Upper lobe of left lung (tissue), 6 donors: Measurements from ENCODE around the gene SARS2. TPM values are rescaled to one million over a fixed set of nuclear protein-coding genes. Genes with fewer than 3 reads are reported as not detected.
A peak's percentile ranks its signal among the peaks of the same experiment; 100 is the strongest.

Source experiments
- ATAC-seq, 2 donors: fragments of 200-7000 bp; cut with Tn5 transposase; one replicate each; pipeline ENCODE4 v1.9.1; 2022; ENCODE audit warnings: mild to moderate bottlenecking in 2 of 2, moderate library complexity in 2 of 2; ENCODE audit not compliant: low FRiP score in 2 of 2
- DNase-seq, 2 donors: peaks; one replicate each; pipeline ENCODE4 v3.0.0-alpha.2; 2019 to 2020
- H3K27ac ChIP-seq, 4 donors: fragments of 200-600 bp; sonication (generic); one replicate each; pipeline ENCODE4 v1.5.1; 2016 to 2019
- H3K27me3 ChIP-seq, 4 donors: fragments of 200-600 bp; sonication (generic); one replicate each; pipeline ENCODE4 v1.5.1; 2017 to 2019
- H3K36me3 ChIP-seq, 4 donors: fragments of 200-600 bp; sonication (generic); one replicate each; pipeline ENCODE4 v1.5.1; 2016 to 2019
- H3K4me1 ChIP-seq, 4 donors: fragments of 200-600 bp; sonication (generic); one replicate each; pipeline ENCODE4 v1.5.1; 2018 to 2019
- H3K4me3 ChIP-seq, 4 donors: fragments of 200-600 bp; sonication (generic); one replicate each; pipeline ENCODE4 v1.5.1; 2017 to 2019; ENCODE audit warnings: mild to moderate bottlenecking in 2 of 4, moderate library complexity in 1 of 4
- H3K9me3 ChIP-seq, 4 donors: fragments of 200-600 bp; sonication (generic); one replicate each; pipeline ENCODE4 v1.5.1; 2018 to 2019
- EP300 ChIP-seq, 4 donors: sonication (generic); formaldehyde crosslinking; IDR thresholded peaks; one replicate each; pipeline ENCODE4 v1.5.1; 2017; ENCODE audit warnings: antibody characterized with exemption in 4 of 4, control low read depth in 2 of 4
- POLR2A ChIP-seq, 4 donors: fragments of 450-650 bp; IDR thresholded peaks; one replicate each; pipeline ENCODE4 v1.5.1; 2016 to 2017; ENCODE audit warnings: antibody characterized with exemption in 4 of 4, mild to moderate bottlenecking in 2 of 4
- POLR2AphosphoS5 ChIP-seq, 2 donors: sonication (generic); formaldehyde crosslinking; IDR thresholded peaks; one replicate each; pipeline ENCODE4 v1.5.1; 2017; ENCODE audit warnings: antibody characterized with exemption in 2 of 2
- WGBS, 2 donors: methylation state at CpG; one replicate each; pipeline ENCODE4 v1.1.5; 2017 to 2018; 5-methylcytosine and 5-hydroxymethylcytosine counted together
- total RNA-seq, 6 donors: library from RNA; depleted of rRNA in 4 of 6; stranded (reverse); fragments of >200 nt in 4 of 6; gene quantifications; one replicate each; pipeline versions ENCODE4 v1.1.0 to v1.2.1, GENCODE V29; 2016 to 2021
- TF ChIP-seq, protein P1 (sequence below), 6 experiments: fragments of 450-650 bp in 4 of 6; fragments of 200-600 bp in 2 of 6; sonication (generic) in 2 of 6; IDR thresholded peaks; one replicate each; pipeline ENCODE4 v1.5.1; 2016 to 2019; ENCODE audit warnings: antibody characterized with exemption in 6 of 6
- donor health status: DM: no; HTN: no; CAD: no; lungs with moderate emphysema.
- donor health status: DM: no; HTN: yes; CAD: no; lungs with severe emphysema.

The SARS2 gene
- total RNA-seq, 6 donors from 2014 or later, result 14.3 to 54.5 (median 23.0) TPM

DNA sequence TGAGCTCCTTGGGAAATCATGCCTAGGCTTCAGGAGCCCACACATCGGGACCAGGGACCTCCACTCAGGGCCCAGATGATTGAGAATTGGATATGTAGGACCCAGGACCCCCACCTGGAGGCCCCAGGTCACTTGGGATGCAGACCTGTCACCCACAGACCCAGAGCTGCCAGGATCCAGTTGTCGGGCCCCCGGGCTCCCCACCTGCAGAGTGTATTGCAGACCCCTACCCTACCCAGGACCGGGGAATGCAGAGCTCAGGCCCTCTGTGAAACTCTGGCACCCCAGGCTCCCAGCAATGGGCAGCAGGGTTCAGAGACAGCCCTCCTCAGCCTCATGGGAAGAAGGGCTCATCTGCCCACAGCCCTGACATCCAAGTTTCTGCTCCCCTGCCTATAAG is 24.9 kb downstream of the SARS2 start:
- no peaks in the 10 kb centered on the region for H3K27me3 ChIP-seq
- 95% methylated on average over 4 of the region's 4 CpGs; no CpG with 5 or more reads in 1 of the 2 donors for WGBS, 2 donors
- peak in 1 of 2 donors; percentile 20 for ATAC-seq
- H3K36me3 ChIP-seq, result peaks cover 9 to 44% (median 32%) of the 10 kb centered on the region in 4 donors
- H3K4me3 ChIP-seq, result no peak overlapping the region
- H3K4me1 ChIP-seq, result peaks cover 7 to 10% (median 10%) of the 10 kb centered on the region in 4 donors
- no peak for TF ChIP-seq EP300 (IDR thresholded peaks at IDR 0.05)
- no peak for TF ChIP-seq POLR2AphosphoS5 (IDR thresholded peaks at IDR 0.05)
- no peak for TF ChIP-seq POLR2A (IDR thresholded peaks at IDR 0.05)
- TF ChIP-seq, protein P1, sequence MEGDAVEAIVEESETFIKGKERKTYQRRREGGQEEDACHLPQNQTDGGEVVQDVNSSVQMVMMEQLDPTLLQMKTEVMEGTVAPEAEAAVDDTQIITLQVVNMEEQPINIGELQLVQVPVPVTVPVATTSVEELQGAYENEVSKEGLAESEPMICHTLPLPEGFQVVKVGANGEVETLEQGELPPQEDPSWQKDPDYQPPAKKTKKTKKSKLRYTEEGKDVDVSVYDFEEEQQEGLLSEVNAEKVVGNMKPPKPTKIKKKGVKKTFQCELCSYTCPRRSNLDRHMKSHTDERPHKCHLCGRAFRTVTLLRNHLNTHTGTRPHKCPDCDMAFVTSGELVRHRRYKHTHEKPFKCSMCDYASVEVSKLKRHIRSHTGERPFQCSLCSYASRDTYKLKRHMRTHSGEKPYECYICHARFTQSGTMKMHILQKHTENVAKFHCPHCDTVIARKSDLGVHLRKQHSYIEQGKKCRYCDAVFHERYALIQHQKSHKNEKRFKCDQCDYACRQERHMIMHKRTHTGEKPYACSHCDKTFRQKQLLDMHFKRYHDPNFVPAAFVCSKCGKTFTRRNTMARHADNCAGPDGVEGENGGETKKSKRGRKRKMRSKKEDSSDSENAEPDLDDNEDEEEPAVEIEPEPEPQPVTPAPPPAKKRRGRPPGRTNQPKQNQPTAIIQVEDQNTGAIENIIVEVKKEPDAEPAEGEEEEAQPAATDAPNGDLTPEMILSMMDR (IDR thresholded peaks at IDR 0.05), result no peak
- no peak overlapping the region for H3K27ac ChIP-seq
- H3K9me3 ChIP-seq, result no peaks in the 10 kb centered on the region
- no peak for DNase-seq

DNA sequence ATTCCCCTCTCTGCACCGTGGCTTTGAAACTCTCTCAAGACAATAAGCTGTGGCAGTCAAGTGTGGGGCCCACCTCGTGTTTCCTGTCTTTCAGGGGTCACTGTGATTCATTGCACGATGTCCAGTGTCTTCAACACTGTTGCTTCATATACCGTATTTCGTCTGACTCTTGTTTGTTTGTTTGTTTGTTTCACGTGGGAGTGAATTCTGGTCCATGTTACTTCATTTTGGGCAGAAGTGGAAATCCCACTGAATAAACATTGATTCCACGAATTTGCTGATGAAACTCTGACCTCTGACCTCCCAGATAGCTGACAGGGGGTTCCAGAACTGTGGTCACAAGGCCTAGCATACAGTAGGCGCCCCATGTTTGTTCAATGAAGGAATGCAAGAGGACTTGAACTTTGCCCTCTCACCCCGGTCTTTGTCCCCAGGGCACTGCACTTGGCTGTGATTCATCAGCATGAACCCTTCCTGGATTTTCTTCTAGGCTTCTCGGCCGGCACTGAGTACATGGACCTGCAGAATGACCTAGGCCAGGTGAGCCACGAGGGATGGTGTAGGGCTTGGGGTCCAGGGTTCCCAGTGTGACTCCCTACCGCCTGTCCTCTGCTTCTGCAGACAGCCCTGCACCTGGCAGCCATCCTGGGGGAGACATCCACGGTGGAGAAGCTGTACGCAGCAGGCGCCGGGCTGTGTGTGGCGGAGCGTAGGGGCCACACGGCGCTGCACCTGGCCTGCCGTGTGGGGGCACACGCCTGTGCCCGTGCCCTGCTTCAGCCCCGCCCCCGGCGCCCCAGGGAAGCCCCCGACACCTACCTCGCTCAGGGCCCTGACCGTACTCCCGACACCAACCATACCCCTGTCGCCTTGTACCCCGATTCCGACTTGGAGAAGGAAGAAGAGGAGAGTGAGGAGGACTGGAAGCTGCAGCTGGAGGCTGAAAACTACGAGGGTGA is 25.7 kb downstream of the SARS2 start:
- Histone ChIP-seq H3K27ac (no peak overlapping the region), H3K36me3 (peaks cover 9 to 44% (median 32%) of the 10 kb centered on the region in 4 donors), H3K4me3 (no peak overlapping the region), H3K27me3 (no peaks in the 10 kb centered on the region), H3K9me3 (no peaks in the 10 kb centered on the region), H3K4me1 (peaks cover 11 to 14% (median 12%) of the 10 kb centered on the region in 4 donors)
- no peak for DNase-seq
- WGBS, 2 donors, result 83 to 88% methylated on average over 18 to 32 of the region's 35 CpGs
- ATAC-seq, result peak in 1 of 2 donors; percentile 30
- TF ChIP-seq POLR2AphosphoS5 (IDR thresholded peaks at IDR 0.05), result no peak
- TF ChIP-seq EP300 (IDR thresholded peaks at IDR 0.05), result no peak
- TF ChIP-seq POLR2A (IDR thresholded peaks at IDR 0.05), result no peak
- TF ChIP-seq, protein P1 (IDR thresholded peaks at IDR 0.05), result no peak

DNA sequence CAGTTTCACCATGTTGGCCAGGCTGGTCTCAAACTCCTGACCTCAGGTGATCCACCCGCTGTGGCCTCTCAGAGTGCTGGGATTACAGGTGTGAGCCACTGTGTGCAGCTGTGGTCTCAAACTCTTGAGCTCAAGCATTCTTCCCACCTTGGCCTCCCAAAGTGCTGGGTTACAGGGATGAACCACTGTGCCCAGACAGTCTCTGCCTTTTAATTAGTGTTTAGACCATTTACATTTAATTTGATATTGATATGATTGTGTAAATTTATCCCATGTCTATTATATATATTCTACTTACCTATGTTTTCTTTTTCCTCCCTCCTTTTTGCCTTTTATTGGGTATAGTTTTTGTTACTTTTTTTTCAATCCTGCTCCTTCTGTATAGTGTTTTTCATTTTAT is 28.9 kb downstream of the SARS2 start:
- no peak overlapping the region for H3K4me3 ChIP-seq
- 100% methylated on average over 1 of the region's 1 CpG for WGBS, 2 donors
- DNase-seq, result no peak
- TF ChIP-seq POLR2AphosphoS5 (IDR thresholded peaks at IDR 0.05) (no peak), EP300 (IDR thresholded peaks at IDR 0.05) (no peak), POLR2A (IDR thresholded peaks at IDR 0.05) (no peak)
- TF ChIP-seq, protein P1 (IDR thresholded peaks at IDR 0.05), result no peak
- H3K27ac ChIP-seq, result no peak overlapping the region
- peaks cover 25 to 38% (median 27%) of the 10 kb centered on the region in 4 donors for H3K4me1 ChIP-seq
- H3K27me3 ChIP-seq, result no peaks in the 10 kb centered on the region
- no peaks in the 10 kb centered on the region for H3K9me3 ChIP-seq
- peaks cover 5 to 20% (median 13%) of the 10 kb centered on the region in 4 donors for H3K36me3 ChIP-seq
- ATAC-seq, result no peak

DNA sequence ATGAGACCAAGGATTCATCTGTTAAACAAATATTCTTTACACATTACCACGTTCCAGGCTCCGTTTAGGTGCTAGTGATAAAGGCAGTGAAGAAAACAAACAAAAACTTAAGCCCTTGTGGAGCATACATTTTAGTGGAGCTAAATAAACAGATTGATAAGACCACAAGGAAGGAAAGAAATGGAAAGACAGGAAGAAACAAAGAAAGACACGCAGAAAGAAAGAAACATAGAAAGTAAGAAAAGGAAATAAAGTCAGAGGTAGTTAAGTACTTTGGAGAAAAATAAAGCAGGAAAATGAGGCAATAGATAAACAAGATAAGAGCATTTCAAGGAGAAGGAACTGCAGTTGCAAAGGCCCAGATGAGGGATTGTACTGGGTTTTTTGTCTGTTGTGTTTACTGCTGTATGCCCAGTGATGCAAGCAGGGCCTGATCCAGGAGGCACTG is 29.8 kb downstream of the SARS2 start:
- DNase-seq, result no peak
- no peaks in the 10 kb centered on the region for H3K27me3 ChIP-seq
- peaks cover 4 to 14% (median 10%) of the 10 kb centered on the region in 4 donors for H3K36me3 ChIP-seq
- no peak for TF ChIP-seq EP300 (IDR thresholded peaks at IDR 0.05)
- no peak for TF ChIP-seq POLR2A (IDR thresholded peaks at IDR 0.05)
- TF ChIP-seq, protein P1 (IDR thresholded peaks at IDR 0.05), result no peak
- TF ChIP-seq POLR2AphosphoS5 (IDR thresholded peaks at IDR 0.05), result no peak
- peak overlapping the region in 3 of 4 donors; percentile 72 to 94 (median 84) for H3K4me3 ChIP-seq
- H3K4me1 ChIP-seq, result peaks cover 25 to 44% (median 27%) of the 10 kb centered on the region in 4 donors
- no peaks in the 10 kb centered on the region for H3K9me3 ChIP-seq
- ATAC-seq, result no peak
- peak overlapping the region; percentile 79 to 97 (median 90) for H3K27ac ChIP-seq
- 12 to 18% methylated on average over 3 of the region's 3 CpGs for WGBS, 2 donors
